Neural cell (in vitro differentiated cells): ENCODE data around the gene SLC22A23. TPM values are rescaled to one million over a fixed set of nuclear protein-coding genes. Genes with fewer than 3 reads are reported as not detected.

Experiments
- H2AFZ ChIP-seq: fragments of 200-600, 300-800 bp; sonication (generic), shearing (Covaris generic); 2 replicates; pipeline ENCODE4 v1.6.0; 2014; ENCODE audit warnings: low read depth, mild to moderate bottlenecking, antibody characterized with exemption, low read length, moderate library complexity
- H3F3A ChIP-seq: fragments of 200-600 bp; shearing (Covaris generic); 2 replicates; pipeline ENCODE4 v1.6.1; 2016; ENCODE audit warnings: mild to moderate bottlenecking, moderate library complexity, mixed read lengths, antibody characterized with exemption, low read length; ENCODE audit not compliant: insufficient read depth, poor library complexity, severe bottlenecking
- H3K27ac ChIP-seq: fragments of 200-600, 300-800 bp; sonication (generic), shearing (Covaris generic); 2 replicates; pipeline ENCODE4 v1.5.1; 2014; ENCODE audit warnings: mild to moderate bottlenecking, low read length, moderate library complexity
- H3K27me3 ChIP-seq: fragments of 300-800, 200-600 bp; sonication (generic), shearing (Covaris generic); 2 replicates; pipeline ENCODE4 v1.6.0; 2014; ENCODE audit warnings: mild to moderate bottlenecking, low read depth, low read length, moderate library complexity; ENCODE audit not compliant: insufficient read depth
- H3K36me3 ChIP-seq: fragments of 300-800, 200-600 bp; sonication (generic), shearing (Covaris generic); 2 replicates; pipeline ENCODE4 v1.5.1; 2014; ENCODE audit warnings: mild to moderate bottlenecking, antibody characterized with exemption, low read length, moderate library complexity; ENCODE audit not compliant: insufficient read depth
- H3K4me2 ChIP-seq: fragments of 300-800, 200-600 bp; sonication (generic), shearing (Covaris generic); 2 replicates; pipeline ENCODE4 v1.6.0; 2014; ENCODE audit warnings: mild to moderate bottlenecking, low read length
- H3K4me3 ChIP-seq: fragments of 300-800, 200-600 bp; sonication (generic), shearing (Covaris generic); 2 replicates; pipeline ENCODE4 v1.5.1; 2014; ENCODE audit warnings: mild to moderate bottlenecking, low read length, moderate library complexity
- H3K79me2 ChIP-seq: fragments of 200-600 bp; shearing (Covaris generic); replicated peaks from 2 replicates; pipeline ENCODE4 v1.6.0; 2014; ENCODE audit warnings: mild to moderate bottlenecking, low read length, moderate library complexity; ENCODE audit not compliant: insufficient read depth
- H3K9ac ChIP-seq: fragments of 300-800, 200-600 bp; sonication (generic), shearing (Covaris generic); 2 replicates; pipeline ENCODE4 v1.6.1; 2016; ENCODE audit warnings: mild to moderate bottlenecking, low read length, mixed read lengths
- H3K9me2 ChIP-seq: fragments of 200-600 bp; shearing (Covaris generic); 2 replicates; pipeline ENCODE4 v1.6.1; 2016; ENCODE audit warnings: mild to moderate bottlenecking, low read length, mixed read lengths; ENCODE audit not compliant: insufficient read depth
- H3K9me3 ChIP-seq: fragments of 200-600, 300-800 bp; sonication (generic), shearing (Covaris generic); 2 replicates; pipeline ENCODE4 v1.6.1; 2016; ENCODE audit warnings: mild to moderate bottlenecking, mixed run types, low read length, moderate library complexity, mixed read lengths
- H4K20me1 ChIP-seq: fragments of 200-600 bp; shearing (Covaris generic); 2 replicates; pipeline ENCODE4 v1.6.1; 2016; ENCODE audit warnings: mild to moderate bottlenecking, mixed run types; ENCODE audit not compliant: insufficient read depth
- EP300 ChIP-seq: fragments of 450-650 bp; conservative IDR thresholded peaks from 2 replicates; pipeline ENCODE4 v1.6.1; 2014; ENCODE audit warnings: antibody characterized with exemption, mild to moderate bottlenecking, moderate library complexity; ENCODE audit not compliant: poor library complexity, severe bottlenecking
- EZH2 ChIP-seq: fragments of 200-600, 300-800 bp; shearing (Covaris generic), sonication (generic); IDR thresholded peaks from 2 replicates; pipeline ENCODE4 v1.6.1; 2014; ENCODE audit warnings: antibody characterized with exemption, low read length, borderline replicate concordance, mild to moderate bottlenecking; ENCODE audit not compliant: insufficient read depth, poor library complexity, severe bottlenecking
- MXI1 ChIP-seq: fragments of 450-650 bp; conservative IDR thresholded peaks from 2 replicates; pipeline ENCODE4 v1.6.1; 2014; ENCODE audit warnings: antibody characterized with exemption, mild to moderate bottlenecking; ENCODE audit not compliant: poor library complexity, severe bottlenecking
- POLR2AphosphoS5 ChIP-seq: IDR thresholded peaks from 2 replicates; pipeline ENCODE4 v1.6.1; 2012
- RAD21 ChIP-seq: fragments of 450-650 bp; conservative IDR thresholded peaks from 2 replicates; pipeline ENCODE4 v1.6.1; 2014; ENCODE audit warnings: antibody characterized with exemption, mild to moderate bottlenecking, moderate library complexity
- SMC3 ChIP-seq: fragments of 450-650 bp; conservative IDR thresholded peaks from 2 replicates; pipeline ENCODE4 v1.6.1; 2014; ENCODE audit warnings: antibody characterized with exemption, mild to moderate bottlenecking, moderate library complexity; ENCODE audit not compliant: poor library complexity
- TAF1 ChIP-seq: IDR thresholded peaks from 2 replicates; pipeline ENCODE4 v1.6.1; 2012; ENCODE audit warnings: low read depth
- polyA plus RNA-seq: library from polyadenylated mRNA; depleted of rRNA; stranded (reverse); fragments of >200 nt; gene quantifications from 2 replicates; pipeline ENCODE4 v1.2.3, GENCODE V29; 2014
- TF ChIP-seq, protein P1 (sequence below): fragments of 450-650 bp; IDR thresholded peaks from 2 replicates; pipeline ENCODE4 v1.5.1; 2014; ENCODE audit warnings: antibody characterized with exemption, mild to moderate bottlenecking, moderate library complexity; ENCODE audit not compliant: poor library complexity, severe bottlenecking
- TF ChIP-seq, protein P2 (sequence below): IDR thresholded peaks from 2 replicates; pipeline ENCODE4 v1.6.1; 2012; ENCODE audit warnings: borderline replicate concordance

Gene SLC22A23
- polyA plus RNA-seq, 1 donor from 2014 or later: 8.8 TPM

DNA sequence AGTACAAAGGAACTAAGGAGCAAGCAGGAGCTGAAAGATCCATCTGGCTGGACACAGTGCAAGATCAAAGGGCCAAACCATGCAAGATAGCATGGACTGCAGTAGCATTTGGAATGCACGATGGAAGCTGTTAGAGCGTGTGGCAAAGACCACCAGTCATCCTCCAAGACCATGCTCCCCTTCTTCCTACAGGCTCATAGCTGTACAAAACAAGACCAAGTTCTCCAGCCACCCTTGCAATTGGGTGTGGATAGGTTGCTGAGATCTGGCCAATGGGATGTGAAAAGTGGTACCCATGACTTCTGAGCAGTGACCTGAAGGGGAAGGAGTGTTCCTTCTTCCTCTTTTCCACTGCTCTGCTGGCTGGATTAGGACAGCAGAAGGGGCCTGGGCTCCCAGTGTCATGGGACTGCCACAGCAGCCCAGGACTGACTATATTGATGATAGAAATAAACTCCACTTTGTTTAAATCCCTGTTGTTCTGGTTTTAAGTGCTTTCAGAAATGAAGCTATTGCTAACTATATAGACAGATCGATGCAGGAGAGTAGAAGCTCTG, 64.9 kb downstream of the SLC22A23 start:
- Histone ChIP-seq H3K9me2 (no peaks in the 10 kb centered on the region), H2AFZ (no peak overlapping the region), H3K27me3 (no peaks in the 10 kb centered on the region), H3K27ac (no peak overlapping the region), H3F3A (no peaks in the 10 kb centered on the region), H3K4me3 (no peak overlapping the region), H4K20me1 (no peaks in the 10 kb centered on the region), H3K9ac (no peak overlapping the region), H3K4me2 (no peak overlapping the region), H3K36me3 (no peaks in the 10 kb centered on the region), H3K9me3 (no peaks in the 10 kb centered on the region), H3K79me2 (no peaks in the 10 kb centered on the region)
- TF ChIP-seq SMC3: no peak
- TF ChIP-seq EZH2: no peak
- TF ChIP-seq EP300: no peak
- TF ChIP-seq, protein P1, sequence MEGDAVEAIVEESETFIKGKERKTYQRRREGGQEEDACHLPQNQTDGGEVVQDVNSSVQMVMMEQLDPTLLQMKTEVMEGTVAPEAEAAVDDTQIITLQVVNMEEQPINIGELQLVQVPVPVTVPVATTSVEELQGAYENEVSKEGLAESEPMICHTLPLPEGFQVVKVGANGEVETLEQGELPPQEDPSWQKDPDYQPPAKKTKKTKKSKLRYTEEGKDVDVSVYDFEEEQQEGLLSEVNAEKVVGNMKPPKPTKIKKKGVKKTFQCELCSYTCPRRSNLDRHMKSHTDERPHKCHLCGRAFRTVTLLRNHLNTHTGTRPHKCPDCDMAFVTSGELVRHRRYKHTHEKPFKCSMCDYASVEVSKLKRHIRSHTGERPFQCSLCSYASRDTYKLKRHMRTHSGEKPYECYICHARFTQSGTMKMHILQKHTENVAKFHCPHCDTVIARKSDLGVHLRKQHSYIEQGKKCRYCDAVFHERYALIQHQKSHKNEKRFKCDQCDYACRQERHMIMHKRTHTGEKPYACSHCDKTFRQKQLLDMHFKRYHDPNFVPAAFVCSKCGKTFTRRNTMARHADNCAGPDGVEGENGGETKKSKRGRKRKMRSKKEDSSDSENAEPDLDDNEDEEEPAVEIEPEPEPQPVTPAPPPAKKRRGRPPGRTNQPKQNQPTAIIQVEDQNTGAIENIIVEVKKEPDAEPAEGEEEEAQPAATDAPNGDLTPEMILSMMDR: no peak
- TF ChIP-seq MXI1: no peak
- TF ChIP-seq RAD21: no peak
- TF ChIP-seq TAF1: no peak
- TF ChIP-seq, protein P2, sequence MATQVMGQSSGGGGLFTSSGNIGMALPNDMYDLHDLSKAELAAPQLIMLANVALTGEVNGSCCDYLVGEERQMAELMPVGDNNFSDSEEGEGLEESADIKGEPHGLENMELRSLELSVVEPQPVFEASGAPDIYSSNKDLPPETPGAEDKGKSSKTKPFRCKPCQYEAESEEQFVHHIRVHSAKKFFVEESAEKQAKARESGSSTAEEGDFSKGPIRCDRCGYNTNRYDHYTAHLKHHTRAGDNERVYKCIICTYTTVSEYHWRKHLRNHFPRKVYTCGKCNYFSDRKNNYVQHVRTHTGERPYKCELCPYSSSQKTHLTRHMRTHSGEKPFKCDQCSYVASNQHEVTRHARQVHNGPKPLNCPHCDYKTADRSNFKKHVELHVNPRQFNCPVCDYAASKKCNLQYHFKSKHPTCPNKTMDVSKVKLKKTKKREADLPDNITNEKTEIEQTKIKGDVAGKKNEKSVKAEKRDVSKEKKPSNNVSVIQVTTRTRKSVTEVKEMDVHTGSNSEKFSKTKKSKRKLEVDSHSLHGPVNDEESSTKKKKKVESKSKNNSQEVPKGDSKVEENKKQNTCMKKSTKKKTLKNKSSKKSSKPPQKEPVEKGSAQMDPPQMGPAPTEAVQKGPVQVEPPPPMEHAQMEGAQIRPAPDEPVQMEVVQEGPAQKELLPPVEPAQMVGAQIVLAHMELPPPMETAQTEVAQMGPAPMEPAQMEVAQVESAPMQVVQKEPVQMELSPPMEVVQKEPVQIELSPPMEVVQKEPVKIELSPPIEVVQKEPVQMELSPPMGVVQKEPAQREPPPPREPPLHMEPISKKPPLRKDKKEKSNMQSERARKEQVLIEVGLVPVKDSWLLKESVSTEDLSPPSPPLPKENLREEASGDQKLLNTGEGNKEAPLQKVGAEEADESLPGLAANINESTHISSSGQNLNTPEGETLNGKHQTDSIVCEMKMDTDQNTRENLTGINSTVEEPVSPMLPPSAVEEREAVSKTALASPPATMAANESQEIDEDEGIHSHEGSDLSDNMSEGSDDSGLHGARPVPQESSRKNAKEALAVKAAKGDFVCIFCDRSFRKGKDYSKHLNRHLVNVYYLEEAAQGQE: no peak
- no peak for TF ChIP-seq POLR2AphosphoS5

- no peak overlapping the region for H3K4me3 ChIP-seq
- H2AFZ ChIP-seq: no peak overlapping the region
- no peak overlapping the region for H3K4me2 ChIP-seq
- no peaks in the 10 kb centered on the region for H4K20me1 ChIP-seq
- no peaks in the 10 kb centered on the region for H3K9me2 ChIP-seq
- no peaks in the 10 kb centered on the region for H3K79me2 ChIP-seq
- no peak overlapping the region for H3K9ac ChIP-seq
- no peaks in the 10 kb centered on the region for H3K9me3 ChIP-seq
- H3K36me3 ChIP-seq: no peaks in the 10 kb centered on the region
- no peak for TF ChIP-seq EP300
- TF ChIP-seq, protein P1: no peak
- TF ChIP-seq SMC3: no peak
- no peak for TF ChIP-seq POLR2AphosphoS5
- TF ChIP-seq EZH2: no peak
- no peak for TF ChIP-seq RAD21
- TF ChIP-seq MXI1: no peak
- no peak for TF ChIP-seq TAF1
- TF ChIP-seq, protein P2: no peak
- H3F3A ChIP-seq: no peaks in the 10 kb centered on the region
- H3K27me3 ChIP-seq: no peaks in the 10 kb centered on the region
- H3K27ac ChIP-seq: no peak overlapping the region
Measured at GRCh38 chr6:3390698-3391097, 66.2 kb downstream of the SLC22A23 start.
